Type B pancreatic cell (in vitro differentiated cells): ENCODE results near the gene BLID. TPM values are rescaled to one million over a fixed set of nuclear protein-coding genes. Genes with fewer than 3 reads are reported as not detected.

Experiments
- DNase-seq: peaks from one replicate; pipeline ENCODE4 v3.0.0; 2021; ENCODE audit warnings: mixed read lengths; ENCODE audit not compliant: unreplicated experiment; ENCODE audit errors: extremely low spot score
- H3K27ac Mint-ChIP-seq: 2 replicates; pipeline ENCODE4 v1.8.0; 2021; ENCODE audit warnings: mild to moderate bottlenecking, mixed read lengths
- H3K27me3 Mint-ChIP-seq: 2 replicates; pipeline ENCODE4 v1.8.0; 2021; ENCODE audit warnings: mixed read lengths
- H3K36me3 Mint-ChIP-seq: 2 replicates; pipeline ENCODE4 v1.8.0; 2021; ENCODE audit warnings: mixed read lengths
- H3K4me1 Mint-ChIP-seq: one replicate; pipeline ENCODE4 v1.8.0; 2021; ENCODE audit warnings: mixed read lengths; ENCODE audit not compliant: unreplicated experiment
- H3K4me3 Mint-ChIP-seq: 2 replicates; pipeline ENCODE4 v1.8.0; 2021; ENCODE audit warnings: mild to moderate bottlenecking, mixed read lengths
- H3K9me3 Mint-ChIP-seq: 2 replicates; pipeline ENCODE4 v1.8.0; 2021; ENCODE audit warnings: mixed read lengths
- long read RNA-seq: library from polyadenylated mRNA; unstranded; transcript quantifications from one replicate; pipeline ENCODE4 v2.0.0, GENCODE V29; 2020
- total RNA-seq: library from RNA; stranded (reverse); gene quantifications from 2 replicates; pipeline ENCODE4 v1.2.1, GENCODE V29; 2021; ENCODE audit warnings: low replicate concordance
- TF ChIP-seq, protein P1 (sequence below): fragments of 200-600 bp; sonication (generic); conservative IDR thresholded peaks from 2 replicates; pipeline ENCODE4 v1.5.0; 2021; ENCODE audit warnings: antibody characterized with exemption, mild to moderate bottlenecking

The BLID gene, protein sequence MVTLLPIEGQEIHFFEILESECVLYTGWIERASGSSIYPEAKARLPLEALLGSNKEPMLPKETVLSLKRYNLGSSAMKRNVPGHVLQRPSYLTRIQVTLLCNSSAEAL
- total RNA-seq = 0.33 and 0.48 TPM in 2 replicates
- long read RNA-seq = 0 reads

DNA sequence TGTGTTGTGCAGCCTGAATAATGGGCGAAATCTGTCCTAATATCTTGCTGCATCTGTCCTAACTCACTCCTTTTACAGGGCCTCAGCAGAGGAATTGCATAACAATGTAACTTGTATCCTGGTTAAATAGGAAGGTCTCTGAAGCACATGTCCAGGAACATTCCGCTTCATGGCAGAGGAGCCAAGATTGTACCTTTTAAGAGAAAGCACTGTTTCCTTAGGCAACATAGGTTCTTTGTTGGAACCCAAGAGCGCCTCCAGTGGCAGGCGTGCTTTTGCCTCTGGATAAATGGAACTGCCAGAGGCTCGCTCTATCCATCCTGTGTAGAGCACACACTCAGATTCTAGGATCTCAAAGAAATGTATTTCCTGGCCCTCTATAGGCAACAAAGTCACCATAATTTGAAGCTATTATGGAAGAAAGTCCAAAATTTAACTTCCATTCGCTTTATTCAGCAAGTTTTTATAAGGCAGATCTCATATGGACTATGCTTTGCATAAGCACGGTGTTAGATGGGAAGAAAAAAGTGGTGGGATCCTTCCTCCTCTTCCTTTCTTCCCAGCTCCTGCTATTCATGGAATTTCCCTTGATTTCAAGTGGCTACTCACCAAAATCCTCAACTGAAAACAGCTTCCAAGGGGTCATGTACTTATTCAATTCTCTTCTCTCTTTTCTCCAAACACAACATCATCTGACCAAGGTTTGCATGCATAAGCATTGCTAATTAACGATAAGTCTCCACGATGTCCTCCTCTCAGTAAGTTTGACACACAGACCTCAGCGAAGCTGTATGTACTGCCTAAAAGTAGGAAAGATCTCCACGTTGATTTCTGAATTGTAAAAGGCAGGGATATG lies at the start of gene BLID:
Gene BLID, minus strand, starts transcription at position 692 of the 856 bp plus-strand sequence. Its CDS starts 293 bp downstream, at position 399.
- no peaks in the 10 kb centered on the region for H3K36me3 Mint-ChIP-seq
- no peak within 1 kb of the TSS for H3K4me3 Mint-ChIP-seq
- no peak for DNase-seq
- H3K4me1 Mint-ChIP-seq = peaks cover 9% of the 10 kb centered on the region
- H3K27me3 Mint-ChIP-seq = no peaks in the 10 kb centered on the region
- H3K9me3 Mint-ChIP-seq = peaks cover 4% of the 10 kb centered on the region
- TF ChIP-seq, protein P1, sequence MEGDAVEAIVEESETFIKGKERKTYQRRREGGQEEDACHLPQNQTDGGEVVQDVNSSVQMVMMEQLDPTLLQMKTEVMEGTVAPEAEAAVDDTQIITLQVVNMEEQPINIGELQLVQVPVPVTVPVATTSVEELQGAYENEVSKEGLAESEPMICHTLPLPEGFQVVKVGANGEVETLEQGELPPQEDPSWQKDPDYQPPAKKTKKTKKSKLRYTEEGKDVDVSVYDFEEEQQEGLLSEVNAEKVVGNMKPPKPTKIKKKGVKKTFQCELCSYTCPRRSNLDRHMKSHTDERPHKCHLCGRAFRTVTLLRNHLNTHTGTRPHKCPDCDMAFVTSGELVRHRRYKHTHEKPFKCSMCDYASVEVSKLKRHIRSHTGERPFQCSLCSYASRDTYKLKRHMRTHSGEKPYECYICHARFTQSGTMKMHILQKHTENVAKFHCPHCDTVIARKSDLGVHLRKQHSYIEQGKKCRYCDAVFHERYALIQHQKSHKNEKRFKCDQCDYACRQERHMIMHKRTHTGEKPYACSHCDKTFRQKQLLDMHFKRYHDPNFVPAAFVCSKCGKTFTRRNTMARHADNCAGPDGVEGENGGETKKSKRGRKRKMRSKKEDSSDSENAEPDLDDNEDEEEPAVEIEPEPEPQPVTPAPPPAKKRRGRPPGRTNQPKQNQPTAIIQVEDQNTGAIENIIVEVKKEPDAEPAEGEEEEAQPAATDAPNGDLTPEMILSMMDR = peak; percentile 78
- H3K27ac Mint-ChIP-seq = no peak within 1 kb of the TSS

DNA sequence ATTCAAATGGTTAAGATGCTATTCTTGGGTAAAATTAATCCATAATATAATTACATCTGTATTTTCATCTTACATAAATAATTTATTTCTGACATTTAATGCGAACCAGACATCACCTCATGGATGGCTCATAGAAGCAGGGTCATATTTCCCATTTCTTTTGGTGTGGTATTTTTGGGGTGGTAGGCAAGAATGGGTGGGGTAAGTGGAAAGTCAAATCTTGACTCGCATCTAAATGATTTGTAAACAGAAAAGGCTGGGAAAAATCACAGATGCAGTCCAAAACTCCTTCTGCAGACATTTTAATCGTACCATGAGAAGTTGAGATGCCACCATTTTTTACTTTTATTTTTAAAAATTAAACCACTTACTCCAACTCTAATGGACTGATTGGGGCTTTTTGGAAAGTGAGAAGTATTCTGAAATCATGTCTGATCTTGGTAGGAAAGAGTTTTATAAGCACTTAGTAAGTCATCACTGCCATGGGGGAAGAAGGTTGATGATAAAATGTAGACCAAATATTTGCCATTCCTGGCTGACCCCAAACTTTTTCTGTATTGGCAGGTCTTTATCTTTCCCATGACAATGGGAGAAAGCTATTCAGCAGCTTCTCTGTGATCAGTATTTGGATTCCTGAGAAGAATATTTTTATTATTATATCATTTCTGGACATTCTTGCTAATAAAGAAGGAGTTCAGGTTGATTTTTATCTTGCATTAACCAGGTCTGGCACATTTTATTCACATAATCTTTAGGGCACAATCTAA lies 47.2 kb upstream of the BLID start:
- TF ChIP-seq, protein P1 = no peak
- Mint-ChIP-seq H3K27ac (no peak overlapping the region), H3K4me1 (peaks cover 29% of the 10 kb centered on the region), H3K36me3 (no peaks in the 10 kb centered on the region), H3K9me3 (peaks cover 4% of the 10 kb centered on the region), H3K4me3 (no peak overlapping the region), H3K27me3 (no peaks in the 10 kb centered on the region)
- DNase-seq = no peak

DNA sequence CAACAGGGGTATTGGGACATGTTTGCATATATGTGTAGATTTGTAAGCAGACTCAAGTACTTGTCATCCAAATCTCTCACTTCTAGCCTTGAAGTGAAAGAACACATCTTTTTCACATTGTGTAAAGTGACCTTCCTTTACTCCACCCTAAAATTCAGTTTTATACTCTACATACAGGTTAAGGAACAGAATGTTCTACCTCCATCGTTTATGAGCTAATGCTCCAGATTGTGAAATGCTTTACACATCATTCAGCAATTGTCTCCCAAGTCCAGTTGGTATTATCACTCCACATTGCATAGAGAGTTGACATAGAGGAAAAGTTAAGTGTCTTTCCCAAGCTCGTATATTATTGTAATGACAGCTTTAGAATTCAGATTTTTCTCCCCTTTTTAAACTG lies 46.1 kb upstream of the BLID start:
- H3K4me1 Mint-ChIP-seq = peaks cover 29% of the 10 kb centered on the region
- no peak for DNase-seq
- H3K4me3 Mint-ChIP-seq = no peak overlapping the region
- TF ChIP-seq, protein P1 = no peak
- H3K27me3 Mint-ChIP-seq = no peaks in the 10 kb centered on the region
- H3K36me3 Mint-ChIP-seq = no peaks in the 10 kb centered on the region
- H3K27ac Mint-ChIP-seq = no peak overlapping the region
- peaks cover 4% of the 10 kb centered on the region for H3K9me3 Mint-ChIP-seq

DNA sequence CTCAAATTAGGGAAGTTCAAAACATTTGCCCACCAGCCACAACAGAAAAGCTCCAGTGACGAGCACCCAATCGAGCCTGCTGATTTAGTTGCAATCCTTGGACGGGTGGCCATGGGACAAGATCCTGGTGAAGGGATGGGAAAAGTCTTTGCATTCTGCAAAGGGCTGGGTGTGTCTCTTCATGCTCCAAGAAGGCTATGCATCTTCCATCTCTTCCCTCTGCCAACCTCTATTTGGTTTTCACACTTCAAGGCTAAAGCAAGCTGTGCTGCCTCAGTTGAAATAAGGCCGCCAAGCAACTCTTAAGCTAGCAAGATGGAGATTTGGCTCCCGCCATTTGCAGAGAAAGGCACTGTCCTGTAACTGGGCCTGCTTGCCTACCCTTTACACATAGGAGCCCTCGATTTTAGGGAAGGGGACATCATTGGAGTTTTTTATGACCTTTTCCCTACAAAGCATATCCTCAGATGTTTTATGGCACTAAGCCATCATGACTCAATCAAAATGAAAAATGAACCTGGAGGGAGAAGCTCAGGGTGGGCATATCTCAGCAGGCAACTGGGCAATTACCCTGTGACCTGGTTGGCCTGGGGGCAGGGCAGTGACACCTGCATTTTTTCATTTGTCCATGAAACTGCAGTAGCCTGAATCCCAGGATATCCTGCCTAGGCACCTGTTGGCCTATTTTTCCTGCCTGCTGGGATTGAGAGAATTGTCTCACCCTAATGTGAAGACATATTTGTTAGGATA lies 45.0 kb upstream of the BLID start:
- no peak for DNase-seq
- H3K36me3 Mint-ChIP-seq = no peaks in the 10 kb centered on the region
- TF ChIP-seq, protein P1 = no peak
- no peak overlapping the region for H3K4me3 Mint-ChIP-seq
- peaks cover 29% of the 10 kb centered on the region for H3K4me1 Mint-ChIP-seq
- H3K27ac Mint-ChIP-seq = no peak overlapping the region
- no peaks in the 10 kb centered on the region for H3K27me3 Mint-ChIP-seq
- H3K9me3 Mint-ChIP-seq = peaks cover 4% of the 10 kb centered on the region

DNA sequence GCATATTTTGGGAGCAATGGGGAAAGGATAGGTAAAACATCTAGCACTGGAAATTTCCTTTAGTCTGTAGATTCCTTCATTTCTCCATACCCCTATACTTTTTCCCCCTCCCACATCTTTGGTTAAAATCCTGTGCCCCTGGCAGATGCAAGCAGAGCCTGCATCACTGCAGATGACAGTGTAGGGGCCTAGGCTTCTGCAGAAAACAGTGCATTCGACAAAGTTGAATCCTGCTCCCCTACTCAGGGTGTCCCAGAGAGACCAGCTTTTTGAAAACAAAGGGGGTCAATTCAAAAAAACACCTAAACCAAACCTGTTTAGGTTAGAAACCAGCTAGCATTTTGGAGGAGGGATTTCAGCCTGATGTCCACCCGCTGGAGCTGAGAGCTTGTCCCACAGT lies 43.8 kb upstream of the BLID start:
- H3K36me3 Mint-ChIP-seq = no peaks in the 10 kb centered on the region
- H3K27me3 Mint-ChIP-seq = no peaks in the 10 kb centered on the region
- TF ChIP-seq, protein P1 = no peak
- no peak overlapping the region for H3K27ac Mint-ChIP-seq
- no peak for DNase-seq
- no peak overlapping the region for H3K4me3 Mint-ChIP-seq
- peaks cover 4% of the 10 kb centered on the region for H3K9me3 Mint-ChIP-seq
- H3K4me1 Mint-ChIP-seq = peaks cover 19% of the 10 kb centered on the region
